NCI-H1092 (cell line): Measurements from ENCODE around the gene CAT.
A peak's percentile ranks its signal among the peaks of the same experiment; 100 is the strongest.

ENCODE experiments used
- DNase-seq: peaks from one replicate; lab custom pipeline; 2025; lab: John Stamatoyannopoulos, UW

CAT gene

GRCh38 chr11:34495724-34496377 is 57.1 kb downstream of the CAT start:
- peak; percentile 13 for DNase-seq

GRCh38 chr11:34499719-34500500 is 61.2 kb downstream of the CAT start:
- no peak for DNase-seq

GRCh38 chr11:34501500-34501899 is 62.8 kb downstream of the CAT start:
- no peak for DNase-seq

GRCh38 chr11:34501949-34502348 is 63.2 kb downstream of the CAT start:
- no peak for DNase-seq

GRCh38 chr11:34502949-34503348 is 64.2 kb downstream of the CAT start:
- no peak for DNase-seq

GRCh38 chr11:34505874-34506273 is 67.1 kb downstream of the CAT start:
- DNase-seq: no peak

GRCh38 chr11:34507156-34507555 is 68.4 kb downstream of the CAT start:
- DNase-seq: no peak

- no peak for DNase-seq
Measured at GRCh38 chr11:34507610-34508009, 68.9 kb downstream of the CAT start.

- no peak for DNase-seq
Measured at GRCh38 chr11:34508524-34508923, 69.8 kb downstream of the CAT start.

- DNase-seq: no peak
Measured at GRCh38 chr11:34509336-34509876, 70.7 kb downstream of the CAT start.

GRCh38 chr11:34510218-34510617 is 71.5 kb downstream of the CAT start:
- DNase-seq: no peak

GRCh38 chr11:34510673-34511072 is 71.9 kb downstream of the CAT start:
- no peak for DNase-seq

- no peak for DNase-seq
Measured at GRCh38 chr11:34512840-34513681, 74.3 kb downstream of the CAT start.

GRCh38 chr11:34513682-34514449 is 75.1 kb downstream of the CAT start, which contains the start of gene ELF5:
ELF5 (minus strand) TSS chr11:34513794; CDS start chr11:34505749, 8,045 bp downstream.
- no peak for DNase-seq

- no peak for DNase-seq
Measured at GRCh38 chr11:34514597-34514996, 75.9 kb downstream of the CAT start.

GRCh38 chr11:34516247-34517040 is 77.7 kb downstream of the CAT start:
- no peak for DNase-seq

GRCh38 chr11:34519595-34520235 is 81.0 kb downstream of the CAT start:
- no peak for DNase-seq

GRCh38 chr11:34521265-34521664 is 82.5 kb downstream of the CAT start:
- DNase-seq: no peak
